Endothelial cell of umbilical vein (primary cell): Measurements from ENCODE around the gene TTBK1.

ENCODE experiments used
- EZH2 ChIP-seq: IDR thresholded peaks from 2 replicates; pipeline ENCODE4 v1.6.1; 2012; ENCODE audit warnings: borderline replicate concordance, low read depth, mild to moderate bottlenecking, moderate library complexity, low read length, inconsistent platforms; ENCODE audit not compliant: severe bottlenecking
- GATA2 ChIP-seq: IDR thresholded peaks from 2 replicates; pipeline ENCODE4 v1.7.0; 2011; ENCODE audit warnings: low read depth, mild to moderate bottlenecking, moderate library complexity, mixed read lengths, low read length; ENCODE audit not compliant: insufficient read length, insufficient read depth
- JUN ChIP-seq: IDR thresholded peaks from 2 replicates; pipeline ENCODE4 v1.6.1; 2011; ENCODE audit warnings: borderline replicate concordance, low read depth; ENCODE audit not compliant: insufficient read length, insufficient read depth
- MYC ChIP-seq: IDR thresholded peaks from one replicate; pipeline ENCODE4 v1.6.1; 2011; ENCODE audit warnings: mild to moderate bottlenecking, low read depth, low read length
- POLR2A ChIP-seq: IDR thresholded peaks from 2 replicates; pipeline ENCODE4 v1.6.1; 2012; ENCODE audit warnings: low read depth, mild to moderate bottlenecking, control low read depth, low read length
- POLR2AphosphoS5 ChIP-seq: IDR thresholded peaks from 2 replicates; pipeline ENCODE4 v1.6.1; 2012; ENCODE audit warnings: low read depth, mild to moderate bottlenecking, control low read depth, low read length, moderate library complexity; ENCODE audit not compliant: insufficient read depth
- TF ChIP-seq, protein P1 (sequence below), 2 donors: IDR thresholded peaks; 1 replicate in 1 of 2; 2 replicates in 1 of 2; pipeline ENCODE4 v1.5.1; 2011; ENCODE audit warnings: low read length in 2 of 2, mild to moderate bottlenecking in 2 of 2, moderate library complexity in 2 of 2, control low read depth in 1 of 2, inconsistent platforms in 1 of 2, low read depth in 1 of 2; ENCODE audit not compliant: insufficient read depth in 1 of 2; ENCODE audit errors: extremely low read depth in 1 of 2
- TF ChIP-seq, protein P2 (sequence below): IDR thresholded peaks from 2 replicates; pipeline ENCODE4 v1.6.1; 2011; ENCODE audit not compliant: insufficient read depth, insufficient read length

DNA sequence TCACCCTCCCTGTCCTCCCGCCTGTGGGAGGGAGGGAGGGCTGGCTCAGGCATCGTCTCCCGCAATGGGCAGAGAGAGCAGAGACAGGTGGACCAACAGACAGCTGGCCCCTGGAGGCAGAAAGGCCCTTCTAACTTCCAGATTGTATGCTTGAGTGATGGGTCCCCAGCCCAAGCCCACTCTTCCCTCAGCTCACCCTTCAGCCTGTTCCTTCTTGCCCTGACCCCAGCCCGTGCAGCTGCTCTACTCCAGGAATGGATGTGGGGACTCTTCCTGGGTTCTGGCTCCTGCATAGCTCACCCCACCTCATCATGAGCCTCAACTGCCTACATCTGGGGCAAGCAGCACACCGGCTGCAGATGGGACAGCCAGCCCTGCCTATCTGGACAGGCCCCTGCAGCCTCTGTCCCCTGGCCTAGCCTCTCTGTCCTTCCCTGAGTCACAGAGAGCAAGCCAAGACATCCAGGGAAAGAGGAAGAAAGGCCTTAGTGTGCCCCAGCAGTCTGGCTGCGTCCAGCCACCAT lies 43.2 kb downstream of the TTBK1 start:
- TF ChIP-seq POLR2AphosphoS5 (no peak), POLR2A (no peak), MYC (no peak), EZH2 (no peak), GATA2 (no peak), JUN (no peak)
- TF ChIP-seq, protein P1, sequence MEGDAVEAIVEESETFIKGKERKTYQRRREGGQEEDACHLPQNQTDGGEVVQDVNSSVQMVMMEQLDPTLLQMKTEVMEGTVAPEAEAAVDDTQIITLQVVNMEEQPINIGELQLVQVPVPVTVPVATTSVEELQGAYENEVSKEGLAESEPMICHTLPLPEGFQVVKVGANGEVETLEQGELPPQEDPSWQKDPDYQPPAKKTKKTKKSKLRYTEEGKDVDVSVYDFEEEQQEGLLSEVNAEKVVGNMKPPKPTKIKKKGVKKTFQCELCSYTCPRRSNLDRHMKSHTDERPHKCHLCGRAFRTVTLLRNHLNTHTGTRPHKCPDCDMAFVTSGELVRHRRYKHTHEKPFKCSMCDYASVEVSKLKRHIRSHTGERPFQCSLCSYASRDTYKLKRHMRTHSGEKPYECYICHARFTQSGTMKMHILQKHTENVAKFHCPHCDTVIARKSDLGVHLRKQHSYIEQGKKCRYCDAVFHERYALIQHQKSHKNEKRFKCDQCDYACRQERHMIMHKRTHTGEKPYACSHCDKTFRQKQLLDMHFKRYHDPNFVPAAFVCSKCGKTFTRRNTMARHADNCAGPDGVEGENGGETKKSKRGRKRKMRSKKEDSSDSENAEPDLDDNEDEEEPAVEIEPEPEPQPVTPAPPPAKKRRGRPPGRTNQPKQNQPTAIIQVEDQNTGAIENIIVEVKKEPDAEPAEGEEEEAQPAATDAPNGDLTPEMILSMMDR (IDR thresholded peaks at IDR 0.05; ENCODE audit: extremely low read depth in 1 of 2, insufficient read depth in 1 of 2, low read depth in 1 of 2, low read length in 2 of 2) = no peak
- TF ChIP-seq, protein P2, sequence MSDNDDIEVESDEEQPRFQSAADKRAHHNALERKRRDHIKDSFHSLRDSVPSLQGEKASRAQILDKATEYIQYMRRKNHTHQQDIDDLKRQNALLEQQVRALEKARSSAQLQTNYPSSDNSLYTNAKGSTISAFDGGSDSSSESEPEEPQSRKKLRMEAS = no peak
